K562 (cell line): ENCODE measurements around the gene SLC6A6. TPM values are rescaled to one million over a fixed set of nuclear protein-coding genes. Genes with fewer than 3 reads are reported as not detected.

Source experiments
- ATAC-seq: fragments of 200-7000 bp; cut with Tn5 transposase; 3 replicates; pipeline ENCODE4 v1.9.1; 2020; ENCODE audit warnings: moderate library complexity
- BruUV-seq: library from RNA; stranded (reverse); fragments of 400-500 nt; replicated peaks from 2 replicates; lab custom pipeline; 2021; lab: Mats Ljungman, UMichigan
- CTCF ChIA-PET: fragments of 300-600 bp; formaldehyde crosslinking; extraction: SDS; loops from one replicate; lab custom pipeline; 2021; ENCODE audit warnings: low intra/inter-chr PET ratio; lab: Yijun Ruan, JAX
- POLR2A ChIA-PET: fragments of 300-600, 350-650 bp; sonication (Branson Sonifier 250); formaldehyde crosslinking; extraction: SDS; loops from one replicate; lab custom pipeline; 2021; ENCODE audit warnings: antibody characterized with exemption, inconsistent platforms; lab: Yijun Ruan, JAX
- DNase-seq, 4 experiments: peaks; one replicate each; pipeline versions ENCODE4 v3.0.0 to v3.0.0-alpha.2; 2011 to 2018; ENCODE audit warnings: low spot score in 3 of 4, mixed read lengths in 3 of 4; ENCODE audit errors: extremely low read depth in 1 of 4
- FAIRE-seq: peaks from 2 replicates; lab custom pipeline; 2011; peaks lifted over from hg19 to GRCh38; lab: Jason Lieb, UNC
- H2AFZ ChIP-seq: 2 replicates; pipeline ENCODE4 v1.6.0; 2011; ENCODE audit warnings: low read depth, low read length, control low read depth, inconsistent platforms
- H3K27ac ChIP-seq: fragments of 200-600 bp; 3 replicates; pipeline ENCODE4 v1.8.0; 2011; ENCODE audit warnings: low read depth, mild to moderate bottlenecking, control low read depth, inconsistent platforms, low read length, moderate library complexity, mixed read lengths; ENCODE audit errors: extremely low read depth
- H3K27me3 ChIP-seq, 2 experiments: fragments of 300-600 bp in 1 of 2; 2 replicates in 1 of 2; 3 replicates in 1 of 2; pipeline versions ENCODE4 v1.6.0 to v1.8.0; 2011; ENCODE audit warnings: inconsistent platforms in 2 of 2, low read length in 2 of 2, mild to moderate bottlenecking in 1 of 2, mixed read lengths in 1 of 2, moderate library complexity in 1 of 2; ENCODE audit not compliant: control insufficient read depth in 2 of 2, insufficient read depth in 2 of 2
- H3K36me3 ChIP-seq: fragments of 300-600 bp; 3 replicates; pipeline ENCODE4 v1.8.0; 2011; ENCODE audit warnings: mild to moderate bottlenecking, low read length, inconsistent platforms; ENCODE audit not compliant: control insufficient read depth, insufficient read depth
- H3K4me1 ChIP-seq, 2 experiments: fragments of 200-600 bp in 1 of 2; replicated peaks in 1 of 2; 2 replicates in 1 of 2; 3 replicates in 1 of 2; pipeline versions ENCODE4 v1.5.1 to v1.8.0; 2011; ENCODE audit warnings: inconsistent platforms in 2 of 2, low read length in 2 of 2, mild to moderate bottlenecking in 1 of 2, mixed read lengths in 1 of 2, moderate library complexity in 1 of 2; ENCODE audit not compliant: control insufficient read depth in 2 of 2, insufficient read depth in 2 of 2
- H3K4me2 ChIP-seq: 2 replicates; pipeline ENCODE4 v1.6.1; 2011; ENCODE audit warnings: low read length, control low read depth, inconsistent platforms, mixed read lengths; ENCODE audit not compliant: insufficient read depth
- H3K4me3 ChIP-seq: fragments of 200-600 bp; sonication (generic), shearing (Covaris generic); 2 replicates; pipeline ENCODE4 v1.5.1; 2016; ENCODE audit warnings: control low read depth, inconsistent platforms
- H3K79me2 ChIP-seq: fragments of 200-600 bp; 3 replicates; pipeline ENCODE4 v1.8.0; 2011; ENCODE audit warnings: low read length, inconsistent platforms; ENCODE audit not compliant: control insufficient read depth, insufficient read depth
- H3K9ac ChIP-seq, 2 experiments: 2 replicates each; pipeline versions ENCODE4 v1.6.0 to v1.6.1; 2011; ENCODE audit warnings: low read depth in 2 of 2, low read length in 2 of 2, control low read depth in 1 of 2, inconsistent platforms in 1 of 2, mild to moderate bottlenecking in 1 of 2, mixed read lengths in 1 of 2; ENCODE audit not compliant: insufficient read depth in 1 of 2
- H3K9me1 ChIP-seq: one replicate; pipeline ENCODE4 v1.6.0; 2011; ENCODE audit warnings: inconsistent platforms, mild to moderate bottlenecking, low read length, moderate library complexity; ENCODE audit not compliant: control insufficient read depth, insufficient read depth
- H3K9me3 ChIP-seq: replicated peaks from 2 replicates; pipeline ENCODE4 v1.5.1; 2011; ENCODE audit warnings: low read depth, low read length, inconsistent platforms; ENCODE audit not compliant: control insufficient read depth, insufficient read depth
- H4K20me1 ChIP-seq: replicated peaks from 2 replicates; pipeline ENCODE4 v1.6.1; 2011; ENCODE audit warnings: low read length, inconsistent platforms, mixed read lengths; ENCODE audit not compliant: control insufficient read depth, insufficient read depth
- CHCHD3 ChIP-seq: fragments of 250-450 bp; sonication (Bioruptor Pico); IDR thresholded peaks from 2 replicates; pipeline ENCODE4 v2.1.2; 2022; ENCODE audit warnings: mild to moderate bottlenecking
- POLR2G ChIP-seq: fragments of 200-400 bp; formaldehyde crosslinking; IDR thresholded peaks from 2 replicates; pipeline ENCODE4 v1.6.1; 2017; ENCODE audit warnings: low read depth, mild to moderate bottlenecking, antibody characterized with exemption, low read length, moderate library complexity
- PTBP1 ChIP-seq: fragments of 200-400 bp; formaldehyde crosslinking; IDR thresholded peaks from 2 replicates; pipeline ENCODE4 v1.6.1; 2017; ENCODE audit warnings: low read depth, low read length
- RBM25 ChIP-seq: fragments of 200-400 bp; formaldehyde crosslinking; IDR thresholded peaks from 2 replicates; pipeline ENCODE4 v1.6.1; 2018; ENCODE audit warnings: low read length, low read depth, moderate library complexity; ENCODE audit not compliant: severe bottlenecking
- RCOR1 ChIP-seq, 2 experiments: IDR thresholded peaks; 2 replicates each; pipeline ENCODE4 v1.6.1; 2012; ENCODE audit warnings: low read depth in 2 of 2, low read length in 2 of 2, borderline replicate concordance in 1 of 2, improper control_type of control experiment in 1 of 2
- RUNX1 ChIP-seq: sonication (generic); IDR thresholded peaks from 2 replicates; pipeline ENCODE4 v1.6.1; 2016; ENCODE audit warnings: antibody characterized with exemption, low read depth
- SMARCA5 ChIP-seq: fragments of 450-650 bp; IDR thresholded peaks from 2 replicates; pipeline ENCODE4 v1.6.1; 2016
- ZFP36 ChIP-seq: fragments of 150-350 bp; IDR thresholded peaks from 2 replicates; pipeline ENCODE4 v1.6.1; 2018; ENCODE audit warnings: low read length, low read depth; ENCODE audit not compliant: partially characterized antibody
- WGBS: fragments of 100-300 bp; shearing (Covaris generic); methylation state at CpG from one replicate; pipeline ENCODE4 v1.1.6; 2016; ENCODE audit warnings: low coverage, mixed read lengths; ENCODE audit not compliant: insufficient coverage; ENCODE audit errors: missing lambda C conversion rate; 5-methylcytosine and 5-hydroxymethylcytosine counted together
- in situ Hi-C: fragments of 300-500 bp; cut with MboI; formaldehyde crosslinking; loops from 4 replicates; pipeline ENCODE4 v1.15.0; 2018; ENCODE audit warnings: inconsistent platforms, mixed read lengths
- intact Hi-C: fragments of 100-400 bp; cut with micrococcal nuclease; formaldehyde crosslinking; loops from 2 replicates; pipeline ENCODE4 v1.14.2; 2022
- polyA plus RNA-seq, 8 experiments: library from polyadenylated mRNA; depleted of rRNA in 4 of 8; stranded (reverse) in 5 of 8; unstranded in 3 of 8; fragments of >200 nt; fragmentation: Nextera tagmentation in 2 of 8; fragmentation: Illumina TruSeq in 1 of 8; extraction: Ambion mirVana in 2 of 8; extraction: Trizol in 1 of 8; gene quantifications; 2 replicates each; pipeline versions ENCODE4 v1.2.1 to v1.2.3, GENCODE V29; 2011 to 2014; ENCODE audit warnings: inconsistent platforms in 1 of 8, missing spikeins in 1 of 8
- total RNA-seq, 7 experiments: library from RNA; depleted of rRNA in 6 of 7; stranded (reverse); fragments of >200 nt in 6 of 7; fragmentation: Illumina TruSeq in 2 of 7; extraction: Trizol in 2 of 7; gene quantifications; 2 replicates each; pipeline versions ENCODE4 v1.2.1 to v1.2.3, GENCODE V29; 2011 to 2021; ENCODE audit warnings: low replicate concordance in 1 of 7
- TF ChIP-seq, protein P1 (sequence below): fragments of 450-650 bp; IDR thresholded peaks from 2 replicates; pipeline ENCODE4 v1.6.1; 2017; ENCODE audit warnings: antibody characterized with exemption, mild to moderate bottlenecking

Gene SLC6A6
- total and polyA plus RNA-seq, 9 of the 15 experiments (the other 6 are each of a cell fraction or from before 2014, with no cell fraction given) = 12.3 to 203 (median 93.2) TPM

GRCh38 chr3:14491396-14492190 lies 89.2 kb downstream of the SLC6A6 start:
- no peak for FAIRE-seq
- Histone ChIP-seq H3K27ac (no peak overlapping the region), H3K4me2 (no peak overlapping the region), H2AFZ (no peak overlapping the region), H3K4me1 (peaks cover 0 to 7% of the 10 kb centered on the region in 2 experiments; a peak in 1 of 5 replicates), H3K36me3 (peaks cover 32% of the 10 kb centered on the region; the same call in 2 of the 3 replicates), H3K27me3 (peaks cover 0 to 4% of the 10 kb centered on the region in 2 experiments; a peak in 1 of 5 replicates), H3K4me3 (no peak overlapping the region), H3K9me1 (no peaks in the 10 kb centered on the region), H3K9ac (no peak overlapping the region; a peak in 1 of 4 replicates), H4K20me1 (peaks cover 5% of the 10 kb centered on the region; the same call in 1 of the 2 replicates), H3K79me2 (no peaks in the 10 kb centered on the region), H3K9me3 (no peaks in the 10 kb centered on the region)
- WGBS = 56% methylated on average over 17 of the region's 17 CpGs
- ChIA-PET POLR2A (no interaction called here), CTCF (no interaction called here)
- DNase-seq = no peak
- in situ Hi-C loops = no loop called here
- peak; percentile 29; the same call in 2 of the 3 replicates for ATAC-seq
- intact Hi-C loops = loop anchor here (10.0 kb wide), 1 partner anchor 597 kb away; no protein-coding TSS in a partner anchor
- no TSS peak for BruUV-seq
- TF ChIP-seq CHCHD3 (CRISPR knock-in tag) (no peak), SMARCA5 (peak; percentile 75; the same call in 1 of the 2 replicates), ZFP36 (peak; percentile 93), RUNX1 (no peak), RBM25 (peak; percentile 87), POLR2G (peak; percentile 65), RCOR1 (IDR thresholded peaks at IDR 0.05; ENCODE audit: borderline replicate concordance in 1 of 2, low read depth in 2 of 2, low read length in 2 of 2) (0 out of 4 replicates have a peak, but pooled peaks of 1 of the 2 experiments have one; percentile 15), PTBP1 (peak; percentile 77; the same call in 1 of the 2 replicates)
- TF ChIP-seq, protein P1, sequence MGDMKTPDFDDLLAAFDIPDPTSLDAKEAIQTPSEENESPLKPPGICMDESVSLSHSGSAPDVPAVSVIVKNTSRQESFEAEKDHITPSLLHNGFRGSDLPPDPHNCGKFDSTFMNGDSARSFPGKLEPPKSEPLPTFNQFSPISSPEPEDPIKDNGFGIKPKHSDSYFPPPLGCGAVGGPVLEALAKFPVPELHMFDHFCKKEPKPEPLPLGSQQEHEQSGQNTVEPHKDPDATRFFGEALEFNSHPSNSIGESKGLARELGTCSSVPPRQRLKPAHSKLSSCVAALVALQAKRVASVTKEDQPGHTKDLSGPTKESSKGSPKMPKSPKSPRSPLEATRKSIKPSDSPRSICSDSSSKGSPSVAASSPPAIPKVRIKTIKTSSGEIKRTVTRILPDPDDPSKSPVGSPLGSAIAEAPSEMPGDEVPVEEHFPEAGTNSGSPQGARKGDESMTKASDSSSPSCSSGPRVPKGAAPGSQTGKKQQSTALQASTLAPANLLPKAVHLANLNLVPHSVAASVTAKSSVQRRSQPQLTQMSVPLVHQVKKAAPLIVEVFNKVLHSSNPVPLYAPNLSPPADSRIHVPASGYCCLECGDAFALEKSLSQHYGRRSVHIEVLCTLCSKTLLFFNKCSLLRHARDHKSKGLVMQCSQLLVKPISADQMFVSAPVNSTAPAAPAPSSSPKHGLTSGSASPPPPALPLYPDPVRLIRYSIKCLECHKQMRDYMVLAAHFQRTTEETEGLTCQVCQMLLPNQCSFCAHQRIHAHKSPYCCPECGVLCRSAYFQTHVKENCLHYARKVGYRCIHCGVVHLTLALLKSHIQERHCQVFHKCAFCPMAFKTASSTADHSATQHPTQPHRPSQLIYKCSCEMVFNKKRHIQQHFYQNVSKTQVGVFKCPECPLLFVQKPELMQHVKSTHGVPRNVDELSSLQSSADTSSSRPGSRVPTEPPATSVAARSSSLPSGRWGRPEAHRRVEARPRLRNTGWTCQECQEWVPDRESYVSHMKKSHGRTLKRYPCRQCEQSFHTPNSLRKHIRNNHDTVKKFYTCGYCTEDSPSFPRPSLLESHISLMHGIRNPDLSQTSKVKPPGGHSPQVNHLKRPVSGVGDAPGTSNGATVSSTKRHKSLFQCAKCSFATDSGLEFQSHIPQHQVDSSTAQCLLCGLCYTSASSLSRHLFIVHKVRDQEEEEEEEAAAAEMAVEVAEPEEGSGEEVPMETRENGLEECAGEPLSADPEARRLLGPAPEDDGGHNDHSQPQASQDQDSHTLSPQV = no peak
